KOPT-K1 (cell line): Measurements from ENCODE around the gene ZNF106.

ENCODE experiments used
- H3K27ac ChIP-seq: fragments of 200-600 bp; sonication (generic); 2 replicates; pipeline ENCODE4 v1.5.1; 2016; ENCODE audit warnings: antibody characterized with exemption, mild to moderate bottlenecking, low read depth, low read length; ENCODE audit not compliant: poor library complexity, severe bottlenecking
- H3K36me3 ChIP-seq: fragments of 200-600 bp; sonication (generic); 2 replicates; pipeline ENCODE4 v1.5.1; 2017; ENCODE audit warnings: antibody characterized with exemption, mild to moderate bottlenecking, low read length, moderate library complexity; ENCODE audit not compliant: insufficient read depth
- H3K9me3 ChIP-seq: fragments of 200-600 bp; sonication (generic); 2 replicates; pipeline ENCODE4 v1.5.1; 2017; ENCODE audit warnings: antibody characterized with exemption, low read length, mild to moderate bottlenecking; ENCODE audit not compliant: insufficient read depth, poor library complexity, severe bottlenecking

ZNF106 gene

DNA sequence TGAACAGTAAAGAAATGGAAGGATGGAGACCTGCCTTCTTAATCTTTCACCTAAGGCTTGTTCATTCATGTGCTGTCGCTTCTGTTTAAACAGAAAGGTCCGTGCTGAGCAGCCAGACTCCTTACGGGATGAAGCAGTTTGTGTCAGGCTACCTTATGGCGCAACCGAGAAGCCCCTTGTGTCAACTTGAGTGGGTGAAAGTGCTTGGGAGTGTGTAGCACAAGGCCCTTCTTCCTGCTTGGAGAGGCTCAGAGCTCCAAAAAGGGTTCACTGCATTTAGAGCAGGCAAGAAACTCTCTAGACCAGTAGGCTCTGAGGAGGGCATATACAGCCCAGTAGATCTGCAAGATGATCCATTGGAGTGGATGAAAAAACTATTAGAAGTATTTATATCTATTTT is 115.7 kb downstream of the ZNF106 start:
- Histone ChIP-seq H3K36me3 (no peaks in the 10 kb centered on the region), H3K9me3 (peaks cover 9% of the 10 kb centered on the region), H3K27ac (no peak overlapping the region)

DNA sequence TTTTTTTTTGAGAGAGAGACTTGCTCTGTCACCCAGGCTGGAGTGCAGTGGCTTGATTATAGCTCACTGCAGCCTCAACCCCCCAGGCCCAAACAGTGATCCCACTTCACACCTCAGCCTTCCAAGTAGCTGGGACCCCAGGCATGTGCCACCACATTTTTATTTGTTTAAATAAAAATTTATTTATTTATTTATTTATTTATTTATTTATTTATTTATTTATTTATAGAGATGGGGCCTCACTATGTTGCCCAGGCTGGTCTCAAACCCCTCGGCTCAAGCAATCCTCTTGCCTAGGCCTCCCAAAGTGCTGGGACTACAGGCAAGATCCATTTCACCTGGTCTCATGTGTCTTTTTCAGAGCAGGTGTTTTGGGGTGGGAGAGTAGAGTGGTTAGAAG is 116.1 kb downstream of the ZNF106 start:
- H3K27ac ChIP-seq, result no peak overlapping the region
- H3K36me3 ChIP-seq, result no peaks in the 10 kb centered on the region

GRCh38 chr15:42373936-42374335 is 117.0 kb downstream of the ZNF106 start:
- H3K27ac ChIP-seq, result no peak overlapping the region
- H3K9me3 ChIP-seq, result peaks cover 9% of the 10 kb centered on the region
- no peaks in the 10 kb centered on the region for H3K36me3 ChIP-seq

More for the DNA sequence above, 116.1 kb downstream of the ZNF106 start:
- H3K9me3 ChIP-seq, result peaks cover 9% of the 10 kb centered on the region

DNA sequence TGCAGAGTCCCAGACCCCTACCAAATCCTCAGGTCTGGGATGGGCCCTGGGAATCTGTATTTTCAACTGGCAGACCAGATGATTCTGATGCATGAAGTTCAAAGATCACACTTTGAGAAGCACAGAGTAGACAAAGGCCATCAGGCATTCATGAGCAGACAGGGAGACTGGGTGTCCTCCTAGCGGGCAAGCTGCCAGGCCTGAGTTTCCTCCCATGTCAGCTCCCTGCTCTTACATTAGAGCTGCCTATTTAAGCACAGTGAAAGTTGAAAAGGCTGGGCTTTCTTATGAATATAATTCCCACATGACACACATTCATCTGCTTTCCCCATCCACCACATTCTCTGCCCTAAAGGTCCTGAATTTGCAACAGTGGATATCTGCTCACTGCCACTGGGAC is 117.7 kb downstream of the ZNF106 start:
- H3K9me3 ChIP-seq, result peaks cover 7% of the 10 kb centered on the region
- no peak overlapping the region for H3K27ac ChIP-seq
- H3K36me3 ChIP-seq, result no peaks in the 10 kb centered on the region

DNA sequence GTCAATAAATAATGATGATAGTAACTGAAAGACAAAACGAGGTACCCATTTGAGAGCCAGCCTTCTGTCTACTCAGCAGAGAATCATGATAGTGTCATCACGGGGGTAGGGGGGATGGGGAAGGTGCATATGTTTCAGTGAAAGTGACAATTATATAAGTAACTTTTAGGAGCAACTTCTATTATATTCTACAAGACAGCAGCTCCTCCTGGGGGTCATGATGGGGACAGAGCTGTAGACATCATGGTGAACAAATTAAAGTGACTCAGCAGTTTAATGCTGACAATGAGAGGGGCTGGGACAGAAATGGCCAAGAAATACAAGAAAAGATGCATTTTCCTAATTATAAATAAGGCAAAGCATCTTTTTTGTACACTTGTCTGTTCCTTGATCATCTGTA is 119.8 kb downstream of the ZNF106 start:
- H3K36me3 ChIP-seq, result no peaks in the 10 kb centered on the region
- no peak overlapping the region for H3K27ac ChIP-seq
- H3K9me3 ChIP-seq, result no peaks in the 10 kb centered on the region

DNA sequence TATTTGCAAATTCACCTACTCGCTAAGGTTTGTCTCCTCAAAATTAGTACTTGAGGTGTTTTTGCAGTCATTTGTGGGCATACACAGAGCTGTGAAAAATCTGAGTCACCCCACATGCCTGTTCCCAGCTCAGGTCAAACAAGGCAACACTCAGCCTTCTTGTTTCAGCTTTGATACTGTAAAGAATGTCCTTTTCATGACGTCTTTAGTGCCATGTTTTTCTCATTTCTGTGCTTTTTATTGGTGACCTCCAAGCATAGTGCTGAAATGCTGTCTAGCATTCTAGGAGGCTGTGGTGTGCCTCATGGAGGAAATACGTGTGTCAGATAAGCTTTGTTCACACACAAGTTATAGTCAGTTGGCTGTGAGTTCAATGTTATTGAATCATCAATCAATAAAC is 122.8 kb downstream of the ZNF106 start:
- H3K9me3 ChIP-seq, result no peaks in the 10 kb centered on the region
- no peaks in the 10 kb centered on the region for H3K36me3 ChIP-seq
- no peak overlapping the region for H3K27ac ChIP-seq

DNA sequence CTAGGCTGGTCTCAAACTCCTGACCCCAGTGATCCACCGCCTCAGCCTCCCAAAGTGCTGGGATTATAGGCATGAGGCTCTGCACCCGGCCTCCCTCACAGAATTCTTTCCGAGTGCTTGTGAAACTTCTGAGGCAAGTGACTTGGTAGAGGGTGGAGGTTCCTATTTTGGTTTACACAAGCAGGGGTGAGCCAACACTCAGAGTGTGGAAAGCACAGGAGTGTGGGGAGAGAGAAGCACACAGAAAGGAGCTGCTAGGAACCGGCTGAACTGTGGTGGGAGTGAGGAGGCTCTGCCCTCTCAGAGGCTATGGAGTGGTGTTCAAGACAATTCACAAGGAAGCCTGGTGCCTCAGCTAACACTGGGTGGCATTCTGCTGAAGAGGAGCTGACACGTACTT is 123.9 kb downstream of the ZNF106 start:
- no peaks in the 10 kb centered on the region for H3K9me3 ChIP-seq
- H3K27ac ChIP-seq, result no peak overlapping the region
- H3K36me3 ChIP-seq, result no peaks in the 10 kb centered on the region

DNA sequence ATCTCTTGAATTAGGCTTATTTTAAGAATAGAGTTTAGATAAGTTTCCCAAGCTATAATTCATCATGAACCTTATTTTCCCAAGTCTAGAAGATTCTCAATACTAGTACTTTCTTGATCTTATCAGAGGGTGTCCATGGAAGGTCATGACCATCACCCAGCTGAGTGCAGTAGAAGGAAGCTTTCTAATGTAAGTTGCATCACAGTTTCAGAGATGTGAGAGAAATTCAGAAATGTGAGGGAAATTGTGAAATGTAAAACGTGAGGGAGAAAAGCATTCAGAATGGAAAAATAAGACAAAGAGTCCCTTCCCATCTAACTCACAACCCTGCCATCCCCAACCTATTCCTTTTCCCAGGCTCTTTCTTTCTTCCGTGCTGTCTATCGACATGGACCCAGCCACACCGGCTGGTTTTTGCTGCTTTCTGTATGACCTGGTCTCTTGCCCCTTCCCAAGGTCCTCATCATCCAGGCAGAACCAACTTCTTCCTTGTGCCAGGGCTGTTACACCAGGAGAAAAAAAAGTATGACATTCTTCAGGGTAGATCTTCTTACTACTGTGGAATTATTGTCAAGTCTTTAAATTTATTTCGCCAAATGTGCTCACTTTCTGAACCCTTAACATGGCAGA is 124.9 kb downstream of the ZNF106 start:
- H3K36me3 ChIP-seq, result no peaks in the 10 kb centered on the region
- H3K27ac ChIP-seq, result no peak overlapping the region
- no peaks in the 10 kb centered on the region for H3K9me3 ChIP-seq

DNA sequence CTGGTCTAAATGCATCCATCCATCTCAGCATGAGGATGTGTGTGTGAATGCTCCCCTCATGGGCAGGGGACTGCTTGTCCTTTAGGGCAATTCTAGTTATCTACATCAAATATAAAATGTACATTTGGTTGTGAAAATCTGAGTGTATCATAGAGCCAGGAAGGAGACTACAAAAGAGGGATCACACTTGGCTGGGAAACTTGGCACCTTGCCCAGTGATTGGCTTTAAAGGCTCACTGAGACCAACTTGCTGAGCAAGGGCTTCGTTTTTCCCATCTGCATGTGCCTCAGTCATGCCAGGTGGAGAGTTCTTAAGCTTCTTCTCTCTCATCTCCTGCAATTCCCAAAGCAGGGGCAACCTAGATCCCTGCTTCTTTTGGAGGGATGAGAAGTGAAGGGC is 126.4 kb downstream of the ZNF106 start:
- Histone ChIP-seq H3K36me3 (no peaks in the 10 kb centered on the region), H3K27ac (no peak overlapping the region), H3K9me3 (no peaks in the 10 kb centered on the region)

DNA sequence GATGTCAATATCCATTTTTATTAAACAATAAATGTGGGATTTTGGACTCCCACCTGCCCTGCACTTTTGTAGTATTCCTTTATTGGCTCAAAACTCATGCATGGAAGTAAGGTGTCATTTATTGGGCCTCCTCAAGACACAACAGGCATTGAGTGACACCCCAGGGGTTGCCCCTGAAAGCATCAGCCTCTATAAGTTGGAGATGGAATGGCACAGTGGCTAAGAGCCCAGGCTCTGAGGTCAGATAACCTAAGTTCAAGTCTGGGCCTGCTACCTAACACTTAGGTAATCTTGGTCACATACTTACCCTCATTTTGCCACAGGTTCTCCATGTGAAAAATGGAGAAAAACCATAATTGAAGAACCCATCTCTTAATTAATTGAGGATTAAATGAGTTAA is 127.0 kb downstream of the ZNF106 start:
- no peaks in the 10 kb centered on the region for H3K9me3 ChIP-seq
- H3K27ac ChIP-seq, result no peak overlapping the region
- no peaks in the 10 kb centered on the region for H3K36me3 ChIP-seq

DNA sequence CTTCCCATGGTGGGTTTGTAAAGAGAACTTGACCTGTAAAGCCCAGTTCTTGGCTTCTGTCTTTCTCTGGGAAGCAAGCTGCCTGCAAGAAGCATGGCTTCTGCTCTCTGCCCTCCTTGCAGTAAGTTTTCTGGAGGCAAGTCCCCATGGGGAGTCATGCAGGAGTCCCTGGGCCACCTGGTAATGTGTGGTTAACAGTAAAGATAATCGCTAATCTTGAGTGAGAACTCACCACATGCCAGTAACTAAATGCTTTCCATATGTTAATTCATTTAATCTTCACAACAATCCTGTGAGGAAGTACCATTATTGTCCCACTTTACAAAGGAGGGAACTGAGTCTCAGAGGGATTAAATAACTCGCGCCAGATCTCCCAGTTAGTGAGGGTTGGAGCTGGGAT is 127.5 kb downstream of the ZNF106 start:
- Histone ChIP-seq H3K36me3 (no peaks in the 10 kb centered on the region), H3K27ac (no peak overlapping the region), H3K9me3 (no peaks in the 10 kb centered on the region)
